Measurements from ENCODE around the gene GIPC3. TPM values are rescaled to one million over a fixed set of nuclear protein-coding genes. Genes with fewer than 3 reads are reported as not detected.

GIPC3 gene
- total RNA-seq, 1 donor from 2014 or later, result 6.1 TPM

- no peak overlapping the region for H3K4me3 ChIP-seq
- DNase-seq (ENCODE audit: low spot score in 2 of 2), result peak in 1 of 2 donors; percentile 76
- peaks cover 11 to 25% of the 10 kb centered on the region in 2 donors for H3K36me3 ChIP-seq
- H3K4me1 ChIP-seq, result peaks cover 3 to 8% of the 10 kb centered on the region in 2 donors
- peaks cover 0 to 3% of the 10 kb centered on the region in 2 donors for H3K9me3 ChIP-seq
- H3K27ac ChIP-seq, result peak overlapping the region; percentile 53 to 55
- TF ChIP-seq CTCF (IDR thresholded peaks at IDR 0.05), result no peak
- no peaks in the 10 kb centered on the region for H3K27me3 ChIP-seq
- intact Hi-C loops (cut with DNase I), result no loop called here
Measured at GRCh38 chr19:3543150-3544057, 41.9 kb upstream of the GIPC3 start.

GRCh38 chr19:3544058-3544376 lies 41.3 kb upstream of the GIPC3 start:
- peaks cover 11 to 25% of the 10 kb centered on the region in 2 donors for H3K36me3 ChIP-seq

GRCh38 chr19:3544742-3545668 lies 40.3 kb upstream of the GIPC3 start:
- DNase-seq (ENCODE audit: low spot score in 2 of 2), result peak in 1 of 2 donors; percentile 82
- no peak overlapping the region for H3K4me3 ChIP-seq
- peaks cover 14 to 20% of the 10 kb centered on the region in 2 donors for H3K36me3 ChIP-seq
- H3K4me1 ChIP-seq, result peaks cover 3 to 8% of the 10 kb centered on the region in 2 donors
- no peak overlapping the region for H3K27ac ChIP-seq
- intact Hi-C loops (cut with DNase I), result loop anchor here (1.0 to 5.0 kb wide), 2 partner anchors 73 to 157 kb away; partner anchors contain the start of gene PIP5K1C
- H3K9me3 ChIP-seq, result no peaks in the 10 kb centered on the region
- TF ChIP-seq CTCF (IDR thresholded peaks at IDR 0.05), result peak; percentile 93 to 96 (median 93)
- H3K27me3 ChIP-seq, result no peaks in the 10 kb centered on the region

More at GRCh38 chr19:3544058-3544376, 41.3 kb upstream of the GIPC3 start:
- intact Hi-C loops (cut with DNase I), result no loop called here
- Histone ChIP-seq H3K27ac (peak overlapping the region in 1 of 2 donors; percentile 53), H3K4me1 (peaks cover 3 to 8% of the 10 kb centered on the region in 2 donors), H3K27me3 (no peaks in the 10 kb centered on the region), H3K9me3 (peaks cover 0 to 3% of the 10 kb centered on the region in 2 donors), H3K4me3 (no peak overlapping the region)
- DNase-seq (ENCODE audit: low spot score in 2 of 2), result no peak
- no peak for TF ChIP-seq CTCF (IDR thresholded peaks at IDR 0.05)

- Histone ChIP-seq H3K27ac (no peak overlapping the region), H3K9me3 (no peaks in the 10 kb centered on the region), H3K4me3 (no peak overlapping the region), H3K36me3 (peaks cover 16 to 20% of the 10 kb centered on the region in 2 donors), H3K27me3 (no peaks in the 10 kb centered on the region), H3K4me1 (peaks cover 3 to 8% of the 10 kb centered on the region in 2 donors)
- intact Hi-C loops (cut with DNase I), result loop anchor here (1.0 to 5.0 kb wide), 2 partner anchors 73 to 157 kb away; partner anchors contain the start of gene PIP5K1C
- TF ChIP-seq CTCF (IDR thresholded peaks at IDR 0.05), result no peak
- DNase-seq (ENCODE audit: low spot score in 2 of 2), result no peak
Measured at GRCh38 chr19:3545669-3546034, 39.6 kb upstream of the GIPC3 start.

GRCh38 chr19:3546119-3546518 lies 39.2 kb upstream of the GIPC3 start:
- TF ChIP-seq CTCF (IDR thresholded peaks at IDR 0.05), result no peak

More at GRCh38 chr19:3546119-3546518, 39.2 kb upstream of the GIPC3 start:
- no peak for DNase-seq (ENCODE audit: low spot score in 2 of 2)
- Histone ChIP-seq H3K4me1 (peaks cover 3 to 8% of the 10 kb centered on the region in 2 donors), H3K27me3 (no peaks in the 10 kb centered on the region), H3K4me3 (no peak overlapping the region), H3K36me3 (peaks cover 16 to 20% of the 10 kb centered on the region in 2 donors), H3K9me3 (no peaks in the 10 kb centered on the region), H3K27ac (no peak overlapping the region)
- intact Hi-C loops (cut with DNase I), result loop anchor here (5.0 kb wide), 1 partner anchor 156 kb away; the partner anchor contains the start of gene PIP5K1C
